Caco-2 (cell line): ENCODE data around the gene GEMIN4. TPM values are rescaled to one million over a fixed set of nuclear protein-coding genes. Genes with fewer than 3 reads are reported as not detected.

Source experiments
- BruUV-seq: library from RNA; stranded (reverse); fragments of 400-500 nt; replicated peaks from 2 replicates; lab custom pipeline; 2021; lab: Mats Ljungman, UMichigan
- CTCF ChIA-PET: fragments of 300-600 bp; sonication (Branson Sonifier 250); formaldehyde crosslinking; loops from one replicate; lab custom pipeline; 2022; ENCODE audit warnings: antibody characterized with exemption; lab: Charles Lee
- POLR2A ChIA-PET: fragments of 300-600 bp; sonication (Branson Sonifier 250); formaldehyde crosslinking; loops from one replicate; lab custom pipeline; 2022; ENCODE audit warnings: antibody characterized with exemption; lab: Charles Lee
- DNase-seq, 2 experiments: peaks; one replicate each; pipeline versions ENCODE4 v3.0.0 to v3.0.0-alpha.2; 2020 to 2022
- H3K27me3 ChIP-seq: replicated peaks from 2 replicates; pipeline ENCODE4 v1.6.0; 2011; ENCODE audit warnings: low read length; ENCODE audit not compliant: control insufficient read depth, insufficient read depth
- H3K36me3 ChIP-seq: 2 replicates; pipeline ENCODE4 v1.5.1; 2011; ENCODE audit warnings: low read length; ENCODE audit not compliant: control insufficient read depth, insufficient read depth
- H3K4me1 ChIP-seq: fragments of 250-450 bp; sonication (Bioruptor Pico); 2 replicates; pipeline ENCODE4 v1.5.1; 2020; ENCODE audit warnings: mild to moderate bottlenecking
- H3K4me3 ChIP-seq: 2 replicates; pipeline ENCODE4 v1.5.1; 2011; ENCODE audit warnings: low read depth, mild to moderate bottlenecking, control low read depth, low read length
- H3K9me3 ChIP-seq: fragments of 250-450 bp; sonication (Bioruptor Pico); 2 replicates; pipeline ENCODE4 v1.5.1; 2020; ENCODE audit warnings: mild to moderate bottlenecking, moderate library complexity
- H3K27ac Mint-ChIP-seq: one replicate; pipeline ENCODE4 v1.8.0; 2022; ENCODE audit warnings: mixed read lengths; ENCODE audit not compliant: unreplicated experiment
- H3K27me3 Mint-ChIP-seq: one replicate; pipeline ENCODE4 v1.8.0; 2022; ENCODE audit warnings: mixed read lengths; ENCODE audit not compliant: insufficient read depth, unreplicated experiment
- H3K36me3 Mint-ChIP-seq: one replicate; pipeline ENCODE4 v1.8.0; 2022; ENCODE audit warnings: mild to moderate bottlenecking, mixed read lengths; ENCODE audit not compliant: insufficient read depth, unreplicated experiment
- H3K4me1 Mint-ChIP-seq: one replicate; pipeline ENCODE4 v1.8.0; 2022; ENCODE audit warnings: low read depth, mixed read lengths; ENCODE audit not compliant: unreplicated experiment
- H3K4me3 Mint-ChIP-seq: one replicate; pipeline ENCODE4 v1.8.0; 2022; ENCODE audit warnings: mild to moderate bottlenecking, moderate library complexity, mixed read lengths; ENCODE audit not compliant: unreplicated experiment
- H3K9me3 Mint-ChIP-seq: one replicate; pipeline ENCODE4 v1.8.0; 2022; ENCODE audit warnings: mixed read lengths; ENCODE audit not compliant: unreplicated experiment
- CTCF ChIP-seq, 2 experiments: fragments of 200-600 bp in 1 of 2; IDR thresholded peaks; 1 replicate in 1 of 2; 2 replicates in 1 of 2; pipeline versions ENCODE4 v1.5.1 to v1.8.0; 2011 to 2022; ENCODE audit warnings: antibody characterized with exemption in 1 of 2, control low read depth in 1 of 2, inconsistent platforms in 1 of 2, low read depth in 1 of 2, low read length in 1 of 2, mild to moderate bottlenecking in 1 of 2, moderate library complexity in 1 of 2; ENCODE audit not compliant: insufficient read depth in 1 of 2, severe bottlenecking in 1 of 2, unreplicated experiment in 1 of 2
- intact Hi-C: fragments of 100-400 bp; cut with micrococcal nuclease; formaldehyde crosslinking; loops from one replicate; pipeline ENCODE4 v1.10.0; 2022; ENCODE audit not compliant: unreplicated experiment
- total RNA-seq: library from RNA; stranded (reverse); gene quantifications from 2 replicates; pipeline ENCODE4 v1.2.3, GENCODE V29; 2022

GEMIN4 gene
- total RNA-seq, 1 experiment from 2014 or later = 19.1 TPM

DNA sequence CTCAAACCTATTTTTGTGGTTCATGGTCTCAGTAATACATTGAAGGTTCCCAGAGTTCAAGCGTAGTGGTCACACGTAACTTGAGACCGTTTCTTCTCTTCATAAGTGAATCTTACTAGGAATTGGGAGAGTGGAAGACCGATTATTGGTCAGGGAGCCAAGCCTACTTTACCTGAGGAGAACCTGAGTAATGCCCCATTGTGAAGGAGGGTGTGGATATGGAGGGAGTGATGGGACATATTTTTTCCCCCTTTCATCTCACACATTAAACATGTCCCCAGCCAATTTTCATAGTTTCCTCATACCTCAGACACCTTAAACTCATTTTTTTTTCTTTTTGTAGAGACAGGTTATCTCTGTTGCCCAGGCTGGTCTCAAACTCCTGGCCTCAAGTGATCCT is 8.9 kb downstream of the GEMIN4 start:
- Mint-ChIP-seq H3K4me3 (no peak overlapping the region), H3K9me3 (no peaks in the 10 kb centered on the region), H3K27ac (no peak overlapping the region), H3K36me3 (peaks cover 30% of the 10 kb centered on the region), H3K27me3 (no peaks in the 10 kb centered on the region), H3K4me1 (no peaks in the 10 kb centered on the region)
- H3K36me3 ChIP-seq = no peaks in the 10 kb centered on the region; the same call in 1 of the 2 replicates
- H3K4me1 ChIP-seq = no peaks in the 10 kb centered on the region
- intact Hi-C loops = no loop called here
- no peak overlapping the region for H3K4me3 ChIP-seq
- DNase-seq = no peak
- CTCF ChIA-PET = interaction anchor here (0.7 kb wide), 1 partner anchor 435 kb away, joined by 3 read pairs; no protein-coding TSS in a partner anchor
- no peaks in the 10 kb centered on the region for H3K27me3 ChIP-seq
- POLR2A ChIA-PET = no interaction called here
- no peaks in the 10 kb centered on the region for H3K9me3 ChIP-seq
- no peak for TF ChIP-seq CTCF (IDR thresholded peaks at IDR 0.05; ENCODE audit: insufficient read depth in 1 of 2, low read depth in 1 of 2, low read length in 1 of 2, severe bottlenecking in 1 of 2, unreplicated experiment in 1 of 2)
- no TSS peak for BruUV-seq

DNA sequence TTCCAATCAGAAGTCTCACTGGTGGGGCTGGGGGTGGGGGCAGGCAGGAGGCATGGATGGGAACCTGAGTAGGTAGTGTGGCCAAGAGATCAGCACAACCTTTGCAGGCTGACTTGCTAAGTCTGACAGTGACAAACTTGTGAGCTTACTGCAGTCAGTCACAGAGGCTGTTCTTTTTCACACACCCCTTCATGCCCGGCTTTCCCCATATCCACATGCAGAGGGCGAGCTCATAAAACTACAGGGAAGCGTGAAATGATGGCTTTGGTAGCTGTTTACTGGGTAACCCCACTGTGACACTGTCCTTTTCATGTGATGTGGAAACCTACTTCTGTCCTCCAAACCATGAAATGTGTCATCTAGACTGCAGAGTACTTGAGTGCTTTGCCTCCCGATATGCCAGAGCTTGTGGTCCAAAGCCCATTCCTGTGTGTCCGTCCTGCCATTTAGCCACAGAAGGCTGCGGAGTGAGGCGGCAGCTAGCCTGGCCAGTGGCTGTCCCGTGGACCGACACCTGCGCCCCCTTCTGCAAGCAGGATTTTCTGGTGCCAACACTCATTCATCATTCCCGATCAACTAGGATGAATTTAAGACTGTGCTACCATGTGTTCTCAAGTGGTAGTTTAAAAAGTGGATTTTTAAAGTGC is 9.8 kb downstream of the GEMIN4 start:
- Mint-ChIP-seq H3K4me3 (no peak overlapping the region), H3K36me3 (peaks cover 30% of the 10 kb centered on the region), H3K27me3 (no peaks in the 10 kb centered on the region), H3K27ac (no peak overlapping the region), H3K4me1 (no peaks in the 10 kb centered on the region), H3K9me3 (no peaks in the 10 kb centered on the region)
- ChIA-PET POLR2A (no interaction called here), CTCF (no interaction called here)
- intact Hi-C loops = no loop called here
- H3K4me1 ChIP-seq = no peaks in the 10 kb centered on the region
- no peak for DNase-seq
- TF ChIP-seq CTCF (IDR thresholded peaks at IDR 0.05; ENCODE audit: insufficient read depth in 1 of 2, low read depth in 1 of 2, low read length in 1 of 2, severe bottlenecking in 1 of 2, unreplicated experiment in 1 of 2) = no peak
- H3K4me3 ChIP-seq = no peak overlapping the region
- no peaks in the 10 kb centered on the region; the same call in 1 of the 2 replicates for H3K36me3 ChIP-seq
- TSS peak; percentile 13 for BruUV-seq
- H3K9me3 ChIP-seq = no peaks in the 10 kb centered on the region
- no peaks in the 10 kb centered on the region for H3K27me3 ChIP-seq

DNA sequence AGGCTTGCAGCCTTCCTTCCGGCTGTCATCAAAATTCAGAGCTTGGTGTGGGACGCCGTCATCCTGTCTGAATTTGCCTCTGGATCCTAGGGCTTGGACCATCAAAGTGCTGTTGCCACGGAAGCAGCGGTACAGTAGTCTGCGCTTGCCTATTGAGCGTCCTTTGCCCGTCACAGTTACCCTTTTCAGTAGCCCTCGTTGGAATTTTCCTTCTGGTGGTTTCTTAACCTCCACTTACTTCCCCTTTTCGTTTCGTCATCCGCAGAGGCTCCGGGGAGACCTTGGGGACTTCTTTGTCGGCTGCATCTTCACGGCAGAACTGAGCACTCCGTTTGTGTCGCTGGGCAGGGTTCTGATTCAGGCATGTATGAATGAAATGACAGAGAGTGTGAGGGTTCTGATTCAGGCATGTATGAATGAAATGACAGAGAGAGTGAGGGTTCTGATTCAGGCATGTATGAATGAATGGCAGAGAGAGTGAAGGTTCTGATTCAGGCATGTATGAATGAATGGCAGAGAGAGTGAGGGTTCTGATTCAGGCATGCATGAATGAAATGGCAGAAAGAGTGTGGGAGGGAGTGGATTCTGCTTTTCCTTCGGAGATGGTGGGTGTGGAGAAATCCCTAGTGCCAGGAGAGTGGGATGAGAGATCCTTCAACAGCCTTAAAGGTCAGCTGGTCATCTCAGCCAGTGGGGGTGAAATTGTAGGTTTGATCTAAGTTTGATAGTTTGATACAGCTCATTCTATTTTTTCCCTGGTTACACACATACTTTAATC is 11.6 kb downstream of the GEMIN4 start:
- Histone ChIP-seq H3K4me3 (no peak overlapping the region), H3K36me3 (no peaks in the 10 kb centered on the region), H3K27me3 (no peaks in the 10 kb centered on the region), H3K9me3 (no peaks in the 10 kb centered on the region), H3K4me1 (no peaks in the 10 kb centered on the region)
- intact Hi-C loops = no loop called here
- peaks cover 32% of the 10 kb centered on the region for H3K36me3 Mint-ChIP-seq
- CTCF ChIA-PET = no interaction called here
- H3K27ac Mint-ChIP-seq = no peak overlapping the region
- no peaks in the 10 kb centered on the region for H3K4me1 Mint-ChIP-seq
- H3K9me3 Mint-ChIP-seq = no peaks in the 10 kb centered on the region
- POLR2A ChIA-PET = no interaction called here
- no peak overlapping the region for H3K4me3 Mint-ChIP-seq
- H3K27me3 Mint-ChIP-seq = no peaks in the 10 kb centered on the region
- no peak for TF ChIP-seq CTCF (IDR thresholded peaks at IDR 0.05; ENCODE audit: insufficient read depth in 1 of 2, low read depth in 1 of 2, low read length in 1 of 2, severe bottlenecking in 1 of 2, unreplicated experiment in 1 of 2)
- no peak for DNase-seq
- BruUV-seq = no TSS peak
